K562 (cell line): Measurements from ENCODE around the gene PLPPR2. TPM values are rescaled to one million over a fixed set of nuclear protein-coding genes. Genes with fewer than 3 reads are reported as not detected.

ENCODE experiments used
- CHD2 ChIP-seq: IDR thresholded peaks from 2 replicates; pipeline ENCODE4 v1.6.1; 2011; ENCODE audit warnings: low read depth, low read length
- CREB1 ChIP-seq, 2 experiments: sonication (generic) in 1 of 2; formaldehyde crosslinking in 1 of 2; IDR thresholded peaks; 2 replicates each; pipeline versions ENCODE4 v1.6.1 to v1.8.0; 2012 to 2022; ENCODE audit warnings: inconsistent platforms in 1 of 2, mild to moderate bottlenecking in 1 of 2, missing genetic modification reagents in 1 of 2, moderate library complexity in 1 of 2
- DNMT1 ChIP-seq: fragments of 450-650 bp; IDR thresholded peaks from 2 replicates; pipeline ENCODE4 v1.6.1; 2016; ENCODE audit warnings: antibody characterized with exemption, mild to moderate bottlenecking
- ESRRA ChIP-seq: fragments of 450-650 bp; IDR thresholded peaks from 2 replicates; pipeline ENCODE4 v1.6.1; 2014; ENCODE audit warnings: low read depth, mild to moderate bottlenecking, moderate library complexity, borderline replicate concordance
- HDAC6 ChIP-seq: IDR thresholded peaks from 2 replicates; pipeline ENCODE4 v1.6.1; 2012; ENCODE audit warnings: low read depth, mild to moderate bottlenecking, control low read depth, inconsistent platforms, low read length, moderate library complexity
- HEY1 ChIP-seq: fragments of 250-450 bp; sonication (Bioruptor Pico); IDR thresholded peaks from 2 replicates; pipeline ENCODE4 v1.5.0; 2020; ENCODE audit warnings: mild to moderate bottlenecking, moderate library complexity, borderline replicate concordance
- HNRNPH1 ChIP-seq: fragments of 200-400 bp; formaldehyde crosslinking; optimal IDR thresholded peaks from 2 replicates; pipeline ENCODE3; 2017; ENCODE audit warnings: low read depth, mild to moderate bottlenecking, low read length, moderate library complexity
- IFI16 ChIP-seq: fragments of 250-450 bp; sonication (Bioruptor Pico); IDR thresholded peaks from 2 replicates; pipeline ENCODE4 v2.1.2; 2022; ENCODE audit warnings: mild to moderate bottlenecking, inconsistent platforms
- JUN ChIP-seq, 2 experiments: sonication (generic) in 1 of 2; formaldehyde crosslinking in 1 of 2; IDR thresholded peaks; 2 replicates each; pipeline versions ENCODE4 v1.6.1 to v1.8.0; 2012 to 2022; ENCODE audit warnings: borderline replicate concordance in 2 of 2, mild to moderate bottlenecking in 2 of 2, improper control_type of control experiment in 1 of 2, low read depth in 1 of 2, low read length in 1 of 2, missing genetic modification reagents in 1 of 2
- KLF13 ChIP-seq: fragments of 450-650 bp; IDR thresholded peaks from 2 replicates; pipeline ENCODE4 v1.6.1; 2016; ENCODE audit warnings: missing genetic modification characterization, low read depth, mild to moderate bottlenecking, missing compliant biosample characterization, moderate library complexity, borderline replicate concordance
- MBD2 ChIP-seq: sonication (generic); IDR thresholded peaks from 2 replicates; pipeline ENCODE4 v1.6.1; 2016; ENCODE audit warnings: low read depth, borderline replicate concordance
- POLR2G ChIP-seq: fragments of 200-400 bp; formaldehyde crosslinking; IDR thresholded peaks from 2 replicates; pipeline ENCODE4 v1.6.1; 2017; ENCODE audit warnings: low read depth, mild to moderate bottlenecking, antibody characterized with exemption, low read length, moderate library complexity
- SP1 ChIP-seq: sonication (generic); formaldehyde crosslinking; IDR thresholded peaks from 2 replicates; pipeline ENCODE4 v1.8.1; 2022; ENCODE audit warnings: mild to moderate bottlenecking, missing genetic modification reagents
- SRF ChIP-seq, 2 experiments: fragments of 250-450, 450-650 bp in 1 of 2; sonication (Bioruptor Pico) in 1 of 2; sonication (generic) in 1 of 2; formaldehyde crosslinking; IDR thresholded peaks; 2 replicates each; pipeline versions ENCODE4 v1.5.0 to v1.5.1; 2020 to 2022; ENCODE audit warnings: mild to moderate bottlenecking in 1 of 2, missing genetic modification reagents in 1 of 2
- ZBTB17 ChIP-seq: fragments of 450-650 bp; formaldehyde crosslinking; IDR thresholded peaks from 2 replicates; pipeline ENCODE4 v1.4.0; 2020; ENCODE audit warnings: mild to moderate bottlenecking
- ZKSCAN8 ChIP-seq: fragments of 200-800 bp; sonication (Bioruptor generic); IDR thresholded peaks from 2 replicates; pipeline ENCODE4 v1.6.1; 2016; ENCODE audit warnings: missing genetic modification characterization, missing compliant biosample characterization
- ZNF444 ChIP-seq: fragments of 250-450 bp; sonication (Bioruptor Pico); IDR thresholded peaks from 2 replicates; pipeline ENCODE4 v1.4.0; 2020; ENCODE audit warnings: mild to moderate bottlenecking, moderate library complexity
- ZNF561 ChIP-seq: fragments of 450-650 bp; formaldehyde crosslinking; conservative IDR thresholded peaks from 2 replicates; pipeline ENCODE4 v1.4.0; 2020; ENCODE audit warnings: mild to moderate bottlenecking, moderate library complexity
- ZNF75A ChIP-seq: fragments of 450-650 bp; formaldehyde crosslinking; IDR thresholded peaks from 2 replicates; pipeline ENCODE4 v1.4.0; 2020; ENCODE audit warnings: mild to moderate bottlenecking
- polyA plus RNA-seq, 8 experiments: library from polyadenylated mRNA; depleted of rRNA in 4 of 8; stranded (reverse) in 5 of 8; unstranded in 3 of 8; fragments of >200 nt; fragmentation: Nextera tagmentation in 2 of 8; fragmentation: Illumina TruSeq in 1 of 8; extraction: Ambion mirVana in 2 of 8; extraction: Trizol in 1 of 8; gene quantifications; 2 replicates each; pipeline versions ENCODE4 v1.2.1 to v1.2.3, GENCODE V29; 2011 to 2014; ENCODE audit warnings: inconsistent platforms in 1 of 8, missing spikeins in 1 of 8
- total RNA-seq, 7 experiments: library from RNA; depleted of rRNA in 6 of 7; stranded (reverse); fragments of >200 nt in 6 of 7; fragmentation: Illumina TruSeq in 2 of 7; extraction: Trizol in 2 of 7; gene quantifications; 2 replicates each; pipeline versions ENCODE4 v1.2.1 to v1.2.3, GENCODE V29; 2011 to 2021; ENCODE audit warnings: low replicate concordance in 1 of 7
- TF ChIP-seq, protein P1 (sequence below): fragments of 450-650 bp; IDR thresholded peaks from 2 replicates; pipeline ENCODE4 v1.6.1; 2016; ENCODE audit warnings: low read depth

Gene PLPPR2
- total and polyA plus RNA-seq, 9 of the 15 experiments (the other 6 are each of a cell fraction or from before 2014, with no cell fraction given) = 0.49 to 15.9 (median 3.4) TPM

DNA sequence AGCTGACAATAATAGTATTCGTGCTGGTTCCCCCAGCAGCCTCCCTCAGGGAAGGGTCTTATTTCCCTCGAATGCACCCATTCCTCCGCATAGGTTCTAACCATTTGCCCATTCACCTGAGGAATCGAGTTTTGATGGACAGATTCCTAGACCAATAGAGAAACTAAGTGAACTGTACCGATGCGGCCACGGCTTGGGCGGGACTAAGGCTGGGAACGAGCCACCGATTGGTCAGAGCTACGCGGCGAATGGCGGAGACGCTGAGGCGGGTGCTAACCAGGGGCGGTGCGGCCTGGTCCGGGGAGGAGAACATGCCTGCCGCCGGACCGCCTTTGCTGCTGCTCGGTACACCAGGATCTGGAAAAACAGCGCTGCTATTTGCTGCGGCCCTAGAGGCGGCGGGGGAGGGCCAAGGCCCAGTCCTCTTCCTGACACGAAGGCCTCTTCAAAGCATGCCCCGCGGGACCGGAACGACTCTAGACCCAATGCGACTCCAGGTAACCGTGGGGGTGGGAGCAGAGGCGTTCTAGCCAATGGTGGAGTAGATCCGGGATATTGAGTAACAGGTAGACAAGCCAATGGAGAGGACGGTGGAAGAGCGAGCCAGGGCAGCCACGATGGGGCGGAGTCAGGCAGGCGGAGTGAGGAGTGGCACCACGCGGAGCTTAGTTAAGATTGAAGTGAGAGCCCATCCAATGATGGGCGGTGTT is 19.4 kb downstream of the PLPPR2 start, which contains the start of gene SWSAP1 (continued):
- TF ChIP-seq HNRNPH1 (no peak), IFI16 (CRISPR knock-in tag) (no peak), HEY1 (CRISPR knock-in tag) (no peak), HDAC6 (no peak), SP1 (CRISPR knock-in tag) (peak; percentile 93), ZNF75A (no peak), ZBTB17 (CRISPR knock-in tag) (0 out of 2 replicates have a peak, but pooled peaks have one; percentile 44), KLF13 (tag) (peak; percentile 4; the same call in 1 of the 2 replicates), ZNF444 (CRISPR knock-in tag) (no peak), ZKSCAN8 (CRISPR knock-in tag) (no peak), DNMT1 (no peak), MBD2 (peak; percentile 79), ZNF561 (CRISPR knock-in tag) (0 out of 2 replicates have a peak, but pooled peaks have one; percentile 37), SRF (CRISPR knock-in tag; IDR thresholded peaks at IDR 0.05) (peak; percentile 26 to 46; a peak in 1 of 4 replicates), CREB1 (IDR thresholded peaks at IDR 0.05) (peak; percentile 44; the same call in 1 of the 2 replicates), CREB1 (CRISPR knock-in tag; IDR thresholded peaks at IDR 0.05) (peak; percentile 82), CHD2 (peak; percentile 72), POLR2G (peak; percentile 95), ESRRA (no peak), JUN (IDR thresholded peaks at IDR 0.05; ENCODE audit: borderline replicate concordance, low read depth, low read length) (peak; percentile 14; the same call in 1 of the 2 replicates), JUN (CRISPR knock-in tag; IDR thresholded peaks at IDR 0.05; ENCODE audit: borderline replicate concordance) (no peak)
- TF ChIP-seq, protein P1, sequence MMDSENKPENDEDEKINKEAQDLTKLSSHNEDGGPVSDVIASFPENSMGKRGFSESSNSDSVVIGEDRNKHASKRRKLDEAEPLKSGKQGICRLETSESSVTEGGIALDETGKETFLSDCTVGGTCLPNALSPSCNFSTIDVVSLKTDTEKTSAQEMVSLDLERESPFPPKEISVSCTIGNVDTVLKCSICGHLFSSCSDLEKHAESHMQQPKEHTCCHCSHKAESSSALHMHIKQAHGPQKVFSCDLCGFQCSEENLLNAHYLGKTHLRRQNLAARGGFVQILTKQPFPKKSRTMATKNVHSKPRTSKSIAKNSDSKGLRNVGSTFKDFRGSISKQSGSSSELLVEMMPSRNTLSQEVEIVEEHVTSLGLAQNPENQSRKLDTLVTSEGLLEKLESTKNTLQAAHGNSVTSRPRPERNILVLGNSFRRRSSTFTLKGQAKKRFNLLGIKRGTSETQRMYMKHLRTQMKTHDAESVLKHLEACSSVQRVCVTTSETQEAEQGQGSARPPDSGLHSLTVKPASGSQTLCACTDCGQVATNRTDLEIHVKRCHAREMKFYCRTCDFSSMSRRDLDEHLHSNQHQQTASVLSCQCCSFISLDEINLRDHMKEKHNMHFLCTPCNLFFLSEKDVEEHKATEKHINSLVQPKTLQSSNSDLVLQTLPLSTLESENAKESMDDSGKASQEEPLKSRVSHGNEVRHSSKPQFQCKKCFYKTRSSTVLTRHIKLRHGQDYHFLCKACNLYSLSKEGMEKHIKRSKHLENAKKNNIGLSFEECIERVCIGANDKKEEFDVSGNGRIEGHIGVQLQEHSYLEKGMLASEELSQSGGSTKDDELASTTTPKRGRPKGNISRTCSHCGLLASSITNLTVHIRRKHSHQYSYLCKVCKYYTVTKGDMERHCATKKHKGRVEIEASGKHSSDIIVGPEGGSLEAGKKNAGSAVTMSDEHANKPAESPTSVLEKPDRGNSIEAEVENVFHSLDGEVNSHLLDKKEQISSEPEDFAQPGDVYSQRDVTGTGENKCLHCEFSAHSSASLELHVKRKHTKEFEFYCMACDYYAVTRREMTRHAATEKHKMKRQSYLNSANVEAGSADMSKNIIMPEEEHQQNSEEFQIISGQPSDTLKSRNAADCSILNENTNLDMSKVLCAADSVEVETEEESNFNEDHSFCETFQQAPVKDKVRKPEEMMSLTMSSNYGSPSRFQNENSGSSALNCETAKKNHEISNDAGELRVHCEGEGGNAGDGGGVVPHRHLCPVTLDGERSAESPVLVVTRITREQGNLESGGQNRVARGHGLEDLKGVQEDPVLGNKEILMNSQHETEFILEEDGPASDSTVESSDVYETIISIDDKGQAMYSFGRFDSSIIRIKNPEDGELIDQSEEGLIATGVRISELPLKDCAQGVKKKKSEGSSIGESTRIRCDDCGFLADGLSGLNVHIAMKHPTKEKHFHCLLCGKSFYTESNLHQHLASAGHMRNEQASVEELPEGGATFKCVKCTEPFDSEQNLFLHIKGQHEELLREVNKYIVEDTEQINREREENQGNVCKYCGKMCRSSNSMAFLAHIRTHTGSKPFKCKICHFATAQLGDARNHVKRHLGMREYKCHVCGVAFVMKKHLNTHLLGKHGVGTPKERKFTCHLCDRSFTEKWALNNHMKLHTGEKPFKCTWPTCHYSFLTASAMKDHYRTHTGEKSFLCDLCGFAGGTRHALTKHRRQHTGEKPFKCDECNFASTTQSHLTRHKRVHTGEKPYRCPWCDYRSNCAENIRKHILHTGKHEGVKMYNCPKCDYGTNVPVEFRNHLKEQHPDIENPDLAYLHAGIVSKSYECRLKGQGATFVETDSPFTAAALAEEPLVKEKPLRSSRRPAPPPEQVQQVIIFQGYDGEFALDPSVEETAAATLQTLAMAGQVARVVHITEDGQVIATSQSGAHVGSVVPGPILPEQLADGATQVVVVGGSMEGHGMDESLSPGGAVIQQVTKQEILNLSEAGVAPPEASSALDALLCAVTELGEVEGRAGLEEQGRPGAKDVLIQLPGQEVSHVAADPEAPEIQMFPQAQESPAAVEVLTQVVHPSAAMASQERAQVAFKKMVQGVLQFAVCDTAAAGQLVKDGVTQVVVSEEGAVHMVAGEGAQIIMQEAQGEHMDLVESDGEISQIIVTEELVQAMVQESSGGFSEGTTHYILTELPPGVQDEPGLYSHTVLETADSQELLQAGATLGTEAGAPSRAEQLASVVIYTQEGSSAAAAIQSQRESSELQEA = no peak
